ENCODE measurements around the gene PCDHGB5.
"Not testable (repeated sequence)": the region's sequence is repeated elsewhere in the genome, so short reads cannot be mapped to it uniquely, and the experiment has no call there.

The PCDHGB5 gene

GRCh38 chr5:141411575-141411974 is 13.8 kb downstream of the PCDHGB5 start:
- no peak for DNase-seq (ENCODE audit: low read depth in 3 of 3)

GRCh38 chr5:141412854-141413539 is 15.2 kb downstream of the PCDHGB5 start, which contains the start of gene PCDHGA10:
TSS of gene PCDHGA10 (plus strand) at chr5:141412987. CDS start at chr5:141413176, 189 bp downstream.
- DNase-seq (ENCODE audit: low read depth in 3 of 3), result peak in 2 of 3 experiments; percentile 32 to 49

GRCh38 chr5:141413540-141414069 is 15.9 kb downstream of the PCDHGB5 start:
- no peak for DNase-seq (ENCODE audit: low read depth in 3 of 3)

GRCh38 chr5:141414548-141415274 is 17.0 kb downstream of the PCDHGB5 start:
- not testable (repeated sequence) for DNase-seq (ENCODE audit: low read depth in 3 of 3)

GRCh38 chr5:141415275-141415618 is 17.5 kb downstream of the PCDHGB5 start:
- not testable (repeated sequence) for DNase-seq (ENCODE audit: low read depth in 3 of 3)

GRCh38 chr5:141417494-141418172 is 19.9 kb downstream of the PCDHGB5 start, which contains the start of gene PCDHGB7:
TSS of gene PCDHGB7 (plus strand) at chr5:141417677. CDS start at chr5:141417860, 183 bp downstream.
- DNase-seq (ENCODE audit: low read depth in 3 of 3), result peak in 1 of 3 experiments; percentile 58

GRCh38 chr5:141419074-141419880 is 21.5 kb downstream of the PCDHGB5 start:
- no peak for DNase-seq (ENCODE audit: low read depth in 3 of 3)

GRCh38 chr5:141420855-141421488 is 23.2 kb downstream of the PCDHGB5 start, which contains the start of gene PCDHGA11:
TSS of gene PCDHGA11 (plus strand) at chr5:141421051. CDS start at chr5:141421228, 177 bp downstream.
- peak in 1 of 3 experiments; percentile 36 for DNase-seq (ENCODE audit: low read depth in 3 of 3)

GRCh38 chr5:141421489-141421855 is 23.7 kb downstream of the PCDHGB5 start:
- DNase-seq (ENCODE audit: low read depth in 3 of 3), result no peak

- no peak for DNase-seq (ENCODE audit: low read depth in 3 of 3)
These were observed 25.1 kb downstream of the PCDHGB5 start for GRCh38 chr5:141422742-141423291.

GRCh38 chr5:141427783-141428426 is 30.2 kb downstream of the PCDHGB5 start:
- no peak for DNase-seq (ENCODE audit: low read depth in 3 of 3)

- DNase-seq (ENCODE audit: low read depth in 3 of 3), result peak in 1 of 3 experiments; percentile 31
These were observed 32.8 kb downstream of the PCDHGB5 start, which contains the start of gene PCDHGA12 for GRCh38 chr5:141430332-141431113. TSS of gene PCDHGA12 (plus strand) at chr5:141430507. CDS start at chr5:141430760, 253 bp downstream.

- no peak for DNase-seq (ENCODE audit: low read depth in 3 of 3)
These were observed 33.5 kb downstream of the PCDHGB5 start for GRCh38 chr5:141431286-141431685.

- not testable (repeated sequence) for DNase-seq (ENCODE audit: low read depth in 3 of 3)
These were observed 34.6 kb downstream of the PCDHGB5 start for GRCh38 chr5:141432308-141432707.

GRCh38 chr5:141432726-141433125 is 35.0 kb downstream of the PCDHGB5 start:
- not testable (repeated sequence) for DNase-seq (ENCODE audit: low read depth in 3 of 3)

- no peak for DNase-seq (ENCODE audit: low read depth in 3 of 3)
These were observed 36.3 kb downstream of the PCDHGB5 start for GRCh38 chr5:141434006-141434405.

- no peak for DNase-seq (ENCODE audit: low read depth in 3 of 3)
These were observed 39.5 kb downstream of the PCDHGB5 start for GRCh38 chr5:141437221-141437620.

GRCh38 chr5:141439411-141440141 is 41.8 kb downstream of the PCDHGB5 start:
- no peak for DNase-seq (ENCODE audit: low read depth in 3 of 3)

Data from stimulated activated CD4-positive, alpha-beta T cell treated with anti-CD3 and anti-CD28 coated beads, TNF-alpha, amount 100 ng/mL, for 24 hours (primary cell).